ACC112 (cell line): Measurements from ENCODE around the gene SGCG.
"Not testable (repeated sequence)": the region's sequence is repeated elsewhere in the genome, so short reads cannot be mapped to it uniquely, and the experiment has no call there.

ENCODE experiments used
- H2AFZ ChIP-seq: fragments of 200-600 bp; sonication (generic); one replicate; pipeline ENCODE4 v1.6.0; 2017; ENCODE audit warnings: antibody characterized with exemption, low read length; ENCODE audit not compliant: unreplicated experiment
- H3K27ac ChIP-seq: fragments of 200-600 bp; sonication (generic); 2 replicates; pipeline ENCODE4 v1.5.1; 2014; ENCODE audit warnings: low read depth, mild to moderate bottlenecking, antibody characterized with exemption, low read length, moderate library complexity
- H3K27me3 ChIP-seq: fragments of 200-600 bp; sonication (generic); 2 replicates; pipeline ENCODE4 v1.6.1; 2014; ENCODE audit warnings: mild to moderate bottlenecking, antibody characterized with exemption, low read length, moderate library complexity, mixed read lengths; ENCODE audit not compliant: insufficient read depth
- H3K36me3 ChIP-seq: fragments of 200-600 bp; sonication (generic); 2 replicates; pipeline ENCODE4 v1.6.1; 2016; ENCODE audit warnings: mild to moderate bottlenecking, antibody characterized with exemption, low read length, moderate library complexity, mixed read lengths; ENCODE audit not compliant: insufficient read depth
- H3K4me1 ChIP-seq: fragments of 200-600 bp; sonication (generic); one replicate; pipeline ENCODE4 v1.6.1; 2016; ENCODE audit warnings: low read length, mixed read lengths; ENCODE audit not compliant: insufficient read depth, unreplicated experiment, control insufficient read depth
- H3K4me3 ChIP-seq: fragments of 200-600 bp; sonication (generic); 2 replicates; pipeline ENCODE4 v1.5.1; 2014; ENCODE audit warnings: mild to moderate bottlenecking, low read depth, low read length
- H3K79me2 ChIP-seq: fragments of 200-600 bp; sonication (generic); one replicate; pipeline ENCODE4 v1.6.0; 2016; ENCODE audit warnings: low read length; ENCODE audit not compliant: control insufficient read depth, unreplicated experiment, insufficient read depth

The SGCG gene

GRCh38 chr13:23279321-23279720, 98.5 kb downstream of the SGCG start:
- Histone ChIP-seq H3K27ac (no peak overlapping the region), H3K27me3 (no peaks in the 10 kb centered on the region), H3K79me2 (no peaks in the 10 kb centered on the region), H2AFZ (no peak overlapping the region), H3K4me3 (no peak overlapping the region), H3K36me3 (no peaks in the 10 kb centered on the region), H3K4me1 (no peaks in the 10 kb centered on the region)

- H2AFZ ChIP-seq = no peak overlapping the region
- no peaks in the 10 kb centered on the region for H3K79me2 ChIP-seq
- no peak overlapping the region for H3K27ac ChIP-seq
- H3K27me3 ChIP-seq = no peaks in the 10 kb centered on the region
- H3K36me3 ChIP-seq = no peaks in the 10 kb centered on the region
- peaks cover 4% of the 10 kb centered on the region for H3K4me1 ChIP-seq
- H3K4me3 ChIP-seq = no peak overlapping the region
Observed at GRCh38 chr13:23288564-23288963, 107.8 kb downstream of the SGCG start.

DNA sequence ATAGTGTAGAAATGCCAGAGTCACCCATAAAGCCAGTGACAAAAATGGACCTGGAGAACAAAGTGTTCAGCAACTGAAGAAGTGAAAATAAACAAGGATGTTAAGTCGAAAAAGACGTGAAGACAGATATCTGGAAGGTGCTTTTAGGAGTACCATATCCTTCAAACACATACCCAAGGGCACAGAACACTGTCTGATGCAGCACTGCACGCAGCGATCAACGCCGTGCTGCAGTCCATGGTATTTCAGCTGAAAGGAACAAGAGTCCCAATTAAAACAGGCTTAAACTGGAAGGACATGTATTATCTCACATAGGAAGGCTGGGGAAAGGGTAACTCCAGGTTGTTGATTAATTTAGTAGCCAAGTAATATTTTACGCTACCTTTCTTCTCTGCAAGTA, 108.2 kb downstream of the SGCG start:
- peaks cover 4% of the 10 kb centered on the region for H3K4me1 ChIP-seq
- H2AFZ ChIP-seq = no peak overlapping the region
- H3K4me3 ChIP-seq = no peak overlapping the region
- no peak overlapping the region for H3K27ac ChIP-seq
- no peaks in the 10 kb centered on the region for H3K36me3 ChIP-seq
- no peaks in the 10 kb centered on the region for H3K27me3 ChIP-seq
- H3K79me2 ChIP-seq = no peaks in the 10 kb centered on the region

GRCh38 chr13:23289917-23290357, 109.2 kb downstream of the SGCG start:
- Histone ChIP-seq H3K36me3 (no peaks in the 10 kb centered on the region), H3K4me1 (peaks cover 4% of the 10 kb centered on the region), H3K79me2 (no peaks in the 10 kb centered on the region), H3K27ac (no peak overlapping the region), H3K27me3 (no peaks in the 10 kb centered on the region), H3K4me3 (no peak overlapping the region), H2AFZ (no peak overlapping the region)

DNA sequence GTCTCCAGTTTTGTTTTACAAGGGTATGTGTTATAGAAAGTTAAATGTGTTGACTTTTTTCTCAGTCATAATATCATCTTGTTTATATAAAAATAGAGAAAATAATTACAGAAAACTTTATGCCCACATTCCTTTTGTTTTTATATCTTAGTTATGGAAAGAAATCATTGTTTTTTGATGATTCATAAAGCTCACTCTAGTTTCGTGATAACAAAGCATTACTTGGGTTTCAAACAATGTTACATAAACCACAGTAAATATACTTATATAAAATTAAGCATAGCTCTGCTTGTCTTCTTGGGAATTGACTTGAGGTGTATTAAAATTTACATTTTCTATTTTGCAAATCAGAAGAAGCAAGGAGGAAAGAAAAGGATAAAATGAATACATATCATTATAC, 111.8 kb downstream of the SGCG start:
- Histone ChIP-seq H3K79me2 (no peaks in the 10 kb centered on the region), H3K27ac (no peak overlapping the region), H3K36me3 (no peaks in the 10 kb centered on the region), H3K4me3 (no peak overlapping the region), H3K27me3 (no peaks in the 10 kb centered on the region), H3K4me1 (peaks cover 4% of the 10 kb centered on the region), H2AFZ (no peak overlapping the region)

- H3K4me3 ChIP-seq, H2AFZ ChIP-seq, H3K27ac ChIP-seq, H3K79me2 ChIP-seq, H3K4me1 ChIP-seq, H3K27me3 ChIP-seq, H3K36me3 ChIP-seq: not testable (repeated sequence)
Observed at GRCh38 chr13:23314837-23315236, 134.1 kb downstream of the SGCG start.

DNA sequence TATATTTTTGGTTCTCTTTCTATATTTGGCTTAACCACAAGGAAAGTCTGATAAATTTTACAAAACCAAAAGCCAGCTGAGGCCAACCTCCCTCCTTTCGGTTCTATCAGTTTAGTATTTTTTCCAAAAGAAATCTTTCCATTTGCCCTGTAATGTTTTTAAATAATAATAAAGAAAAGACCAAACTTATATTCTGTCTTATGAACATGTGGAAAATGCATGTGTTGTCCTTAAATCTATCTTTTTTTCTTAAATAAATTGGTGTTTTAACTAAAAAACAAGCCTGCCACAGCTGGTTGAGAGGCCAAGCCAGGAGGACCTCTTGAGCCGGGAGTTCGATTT, 139.1 kb downstream of the SGCG start:
- H3K36me3 ChIP-seq = no peaks in the 10 kb centered on the region
- H3K27ac ChIP-seq = peak overlapping the region; percentile 21
- H3K79me2 ChIP-seq = no peaks in the 10 kb centered on the region
- no peak overlapping the region for H3K4me3 ChIP-seq
- H3K27me3 ChIP-seq = no peaks in the 10 kb centered on the region
- H2AFZ ChIP-seq = no peak overlapping the region
- H3K4me1 ChIP-seq = peaks cover 27% of the 10 kb centered on the region

DNA sequence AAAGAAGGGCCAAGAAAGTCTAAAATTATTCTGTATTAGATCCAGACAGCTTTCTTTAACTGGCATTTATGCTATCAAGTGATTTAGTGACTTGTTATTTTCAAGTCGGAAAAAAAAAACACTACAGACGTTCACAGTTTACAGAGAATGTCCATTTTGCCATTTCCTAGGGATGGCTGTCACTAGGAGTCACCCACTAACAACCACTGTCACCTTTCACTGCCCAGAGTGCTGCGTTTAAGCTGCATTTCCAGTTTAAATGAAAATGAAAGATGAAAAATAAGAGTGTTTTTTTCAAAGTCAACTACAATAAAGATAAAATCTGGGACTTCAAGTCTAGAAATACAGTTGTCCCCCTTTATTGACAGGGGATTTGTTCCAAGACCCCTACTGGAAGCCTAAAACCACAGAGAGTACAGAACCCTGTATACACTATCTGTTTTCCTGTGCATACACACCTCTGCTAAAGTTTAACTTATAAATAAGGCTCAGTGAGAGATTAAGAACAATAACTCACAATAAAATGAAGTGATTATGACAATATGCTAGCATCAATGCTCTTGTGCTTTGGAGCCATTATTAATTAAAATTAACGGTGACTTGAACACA, 140.3 kb downstream of the SGCG start:
- Histone ChIP-seq H2AFZ (no peak overlapping the region), H3K4me1 (peaks cover 27% of the 10 kb centered on the region), H3K4me3 (peak overlapping the region; percentile 32), H3K27ac (peak overlapping the region; percentile 99), H3K27me3 (no peaks in the 10 kb centered on the region), H3K79me2 (no peaks in the 10 kb centered on the region), H3K36me3 (no peaks in the 10 kb centered on the region)

DNA sequence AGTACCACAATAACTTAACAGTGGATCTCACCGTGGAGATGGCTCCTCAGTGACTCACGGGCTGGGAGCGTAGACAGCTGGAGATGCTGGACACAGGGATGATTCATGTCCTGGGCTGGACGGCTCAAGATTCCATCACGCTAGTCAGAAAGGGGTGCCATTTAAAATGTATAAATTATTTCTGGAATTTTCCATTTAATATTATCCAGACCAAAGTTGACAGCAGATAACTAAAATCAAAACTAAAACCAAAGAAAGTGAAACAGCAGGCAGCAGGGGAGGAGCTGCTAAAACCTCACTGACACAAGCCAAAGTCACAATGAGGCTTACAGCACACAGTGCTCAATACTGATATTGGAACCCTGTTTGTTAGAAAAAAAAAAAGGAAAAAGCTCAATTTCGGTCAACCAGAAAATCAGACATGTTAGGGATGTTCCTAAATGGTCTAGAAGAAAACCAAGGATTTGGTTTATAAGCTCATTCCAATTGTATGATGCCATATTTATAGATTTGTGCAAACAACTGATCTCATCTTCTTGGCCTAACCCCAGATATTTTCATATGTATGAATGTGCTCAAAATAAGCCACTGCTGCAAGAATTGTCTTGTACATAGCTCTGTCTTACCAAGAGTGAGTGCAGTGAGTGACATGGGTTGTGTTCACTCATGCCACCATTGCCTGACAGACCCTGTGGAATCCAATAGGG, 140.9 kb downstream of the SGCG start:
- Histone ChIP-seq H3K79me2 (no peaks in the 10 kb centered on the region), H3K27me3 (no peaks in the 10 kb centered on the region), H3K4me3 (peak overlapping the region; percentile 69), H2AFZ (peak overlapping the region; percentile 32), H3K36me3 (no peaks in the 10 kb centered on the region), H3K27ac (peak overlapping the region; percentile 99), H3K4me1 (peaks cover 27% of the 10 kb centered on the region)

DNA sequence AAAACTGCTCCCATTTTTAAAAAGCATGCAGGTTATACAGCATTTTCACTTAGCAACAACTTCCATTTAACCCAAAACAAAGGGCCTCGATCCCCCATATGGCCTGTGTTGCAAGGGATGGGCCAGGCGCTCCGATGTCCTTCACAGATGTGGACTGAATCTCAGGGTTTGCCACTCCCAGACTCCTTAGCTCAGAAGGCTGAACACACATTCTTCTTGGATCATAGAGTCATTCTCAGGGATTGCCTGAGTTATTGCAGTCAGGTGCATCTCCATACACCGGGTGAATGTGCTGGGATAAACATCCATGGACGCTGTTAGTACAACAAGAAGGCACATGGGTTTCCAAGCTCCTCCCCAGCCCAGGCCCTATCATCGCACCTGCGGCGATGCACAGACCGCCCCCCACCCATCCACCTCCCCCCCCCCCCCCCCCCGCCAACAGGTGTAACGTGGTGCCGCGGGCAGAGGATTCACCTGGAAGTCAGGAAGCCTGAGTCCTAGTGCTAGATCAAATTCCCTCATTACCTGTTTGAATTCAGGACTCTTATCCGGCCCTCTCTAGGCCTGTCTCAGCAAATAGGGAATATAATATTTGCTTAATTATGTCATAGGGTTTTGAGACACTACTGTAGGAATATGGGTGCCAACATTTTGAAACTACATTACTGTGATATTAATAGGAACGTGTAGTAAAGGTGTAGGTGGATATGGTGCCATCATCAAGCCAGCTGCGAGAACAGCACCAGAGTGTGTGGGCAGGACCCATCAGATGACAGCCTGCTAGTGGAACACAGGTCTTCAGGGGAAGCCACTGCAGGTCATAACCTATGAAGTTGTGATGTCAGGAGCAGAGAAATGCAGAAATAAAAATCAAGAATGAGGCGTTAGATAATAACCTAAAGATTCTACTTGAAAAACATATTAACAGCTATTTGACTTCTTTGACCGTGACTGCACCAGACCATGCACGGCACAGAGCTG, 141.9 kb downstream of the SGCG start:
- peaks cover 27% of the 10 kb centered on the region for H3K4me1 ChIP-seq
- no peaks in the 10 kb centered on the region for H3K79me2 ChIP-seq
- H3K27me3 ChIP-seq = no peaks in the 10 kb centered on the region
- no peak overlapping the region for H2AFZ ChIP-seq
- no peaks in the 10 kb centered on the region for H3K36me3 ChIP-seq
- H3K4me3 ChIP-seq = peak overlapping the region; percentile 69
- H3K27ac ChIP-seq = peak overlapping the region; percentile 99
